GM23248 (cell line): Measurements from ENCODE around the gene CDX1. TPM values are rescaled to one million over a fixed set of nuclear protein-coding genes. Genes with fewer than 3 reads are reported as not detected.

Experiments used
- DNase-seq: peaks from one replicate; pipeline ENCODE4 v3.0.0-alpha.2; 2015
- H2AFZ ChIP-seq: fragments of 200-600 bp; sonication (generic); 2 replicates; pipeline ENCODE4 v1.6.1; 2016; ENCODE audit warnings: antibody characterized with exemption
- H3F3A ChIP-seq: fragments of 200-600 bp; sonication (generic); 2 replicates; pipeline ENCODE4 v1.6.1; 2016; ENCODE audit warnings: mild to moderate bottlenecking, antibody characterized with exemption, mixed run types; ENCODE audit not compliant: insufficient read depth
- H3K27ac ChIP-seq: fragments of 200-600 bp; sonication (generic); 2 replicates; pipeline ENCODE4 v1.5.1; 2016; ENCODE audit warnings: mild to moderate bottlenecking
- H3K27me3 ChIP-seq: fragments of 200-600 bp; sonication (generic); replicated peaks from 2 replicates; pipeline ENCODE4 v1.6.1; 2016; ENCODE audit warnings: mild to moderate bottlenecking; ENCODE audit not compliant: insufficient read depth
- H3K36me3 ChIP-seq: fragments of 200-600 bp; sonication (generic); 2 replicates; pipeline ENCODE4 v1.6.1; 2016; ENCODE audit warnings: low read depth, mild to moderate bottlenecking
- H3K4me1 ChIP-seq: fragments of 200-600 bp; sonication (generic); 2 replicates; pipeline ENCODE4 v1.6.1; 2016; ENCODE audit warnings: mild to moderate bottlenecking; ENCODE audit not compliant: insufficient read depth
- H3K4me2 ChIP-seq: fragments of 200-600 bp; sonication (generic); one replicate; pipeline ENCODE4 v1.6.1; 2016; ENCODE audit warnings: mild to moderate bottlenecking; ENCODE audit not compliant: unreplicated experiment
- H3K4me3 ChIP-seq: fragments of 200-600 bp; sonication (generic); 2 replicates; pipeline ENCODE4 v1.5.1; 2016; ENCODE audit warnings: mild to moderate bottlenecking
- H3K79me2 ChIP-seq: fragments of 200-600 bp; sonication (generic); 2 replicates; pipeline ENCODE4 v1.6.1; 2016; ENCODE audit warnings: mild to moderate bottlenecking; ENCODE audit not compliant: insufficient read depth
- H3K9ac ChIP-seq: fragments of 200-600 bp; sonication (generic); 2 replicates; pipeline ENCODE4 v1.6.1; 2016; ENCODE audit warnings: mild to moderate bottlenecking
- H3K9me2 ChIP-seq: fragments of 200-600 bp; sonication (generic); 2 replicates; pipeline ENCODE4 v1.6.1; 2016; ENCODE audit warnings: mixed run types, mild to moderate bottlenecking, moderate library complexity; ENCODE audit not compliant: insufficient read depth
- H3K9me3 ChIP-seq: fragments of 200-600 bp; sonication (generic); one replicate; pipeline ENCODE4 v1.6.1; 2017; ENCODE audit warnings: low read depth
- H4K20me1 ChIP-seq: fragments of 200-600 bp; sonication (generic); 2 replicates; pipeline ENCODE4 v1.6.0; 2016; ENCODE audit not compliant: insufficient read depth
- EZH2 ChIP-seq: fragments of 200-600 bp; sonication (generic); IDR thresholded peaks from 2 replicates; pipeline ENCODE4 v1.6.1; 2018; ENCODE audit warnings: antibody characterized with exemption, mild to moderate bottlenecking; ENCODE audit not compliant: insufficient read depth, poor library complexity, severe bottlenecking
- EZH2phosphoT487 ChIP-seq: fragments of 200-600 bp; sonication (generic); IDR thresholded peaks from 2 replicates; pipeline ENCODE4 v1.6.1; 2018; ENCODE audit warnings: antibody characterized with exemption, moderate library complexity, mild to moderate bottlenecking, low read depth; ENCODE audit not compliant: insufficient read depth
- WGBS, 2 experiments: methylation state at CpG; one replicate each; pipeline ENCODE4 v1.1.6; 2015 to 2017; ENCODE audit warnings: low lambda C conversion rate in 2 of 2, low coverage in 1 of 2; ENCODE audit errors: missing lambda C conversion rate in 2 of 2; 5-methylcytosine and 5-hydroxymethylcytosine counted together
- in situ Hi-C: fragments of 300-500 bp; cut with MboI; formaldehyde crosslinking; loops from 2 replicates; pipeline ENCODE4 v1.15.0; 2020
- polyA plus RNA-seq: library from polyadenylated mRNA; unstranded; fragments of >200 nt; fragmentation: Nextera tagmentation; extraction: Ambion mirVana; gene quantifications from 2 replicates; pipeline ENCODE4 v1.2.1, GENCODE V29; 2016
- total RNA-seq: library from RNA; depleted of rRNA; stranded (reverse); fragments of >200 nt; shearing (Covaris generic); gene quantifications from 2 replicates; pipeline ENCODE4 v1.2.3, GENCODE V29; 2014

The CDX1 gene
- total and polyA plus RNA-seq, 2 experiments from 2014 or later = not detected

DNA sequence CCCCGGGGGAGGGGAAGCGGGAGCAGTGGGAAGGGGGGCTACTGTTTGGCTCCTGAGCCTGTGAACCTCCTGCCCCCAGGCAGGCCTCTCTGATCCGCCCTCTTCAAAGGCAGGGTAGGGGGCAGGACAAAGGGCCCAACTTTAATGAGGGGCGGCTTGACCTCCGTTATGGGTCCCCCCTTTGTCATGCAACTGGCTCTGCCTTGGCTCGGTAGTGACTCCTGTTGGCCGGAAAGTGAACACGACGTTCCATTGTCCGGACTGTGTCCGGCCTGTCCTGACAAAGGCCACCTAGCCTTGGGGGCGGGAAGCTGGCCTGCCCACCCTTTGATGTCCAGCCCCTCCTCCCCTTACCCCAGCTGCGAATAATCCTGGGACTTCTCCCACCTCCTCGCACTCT lies 1.3 kb downstream of the CDX1 start:
- peaks cover 11% of the 10 kb centered on the region; the same call in 1 of the 2 replicates for H3K4me1 ChIP-seq
- no peaks in the 10 kb centered on the region for H3K9me2 ChIP-seq
- H3K27me3 ChIP-seq = peaks cover 13% of the 10 kb centered on the region
- no peaks in the 10 kb centered on the region for H4K20me1 ChIP-seq
- no peak overlapping the region for H3K27ac ChIP-seq
- 87 to 90% methylated on average over 11 to 14 of the region's 14 CpGs for WGBS, 2 experiments
- no peak overlapping the region for H3K9ac ChIP-seq
- H3K79me2 ChIP-seq = no peaks in the 10 kb centered on the region
- H3K4me2 ChIP-seq = no peak overlapping the region
- no peak for DNase-seq
- no peaks in the 10 kb centered on the region for H3F3A ChIP-seq
- H3K9me3 ChIP-seq = no peaks in the 10 kb centered on the region
- in situ Hi-C loops = no loop called here
- H3K4me3 ChIP-seq = no peak overlapping the region
- TF ChIP-seq EZH2phosphoT487 (no peak), EZH2 (no peak)
- no peak overlapping the region for H2AFZ ChIP-seq
- H3K36me3 ChIP-seq = no peaks in the 10 kb centered on the region

DNA sequence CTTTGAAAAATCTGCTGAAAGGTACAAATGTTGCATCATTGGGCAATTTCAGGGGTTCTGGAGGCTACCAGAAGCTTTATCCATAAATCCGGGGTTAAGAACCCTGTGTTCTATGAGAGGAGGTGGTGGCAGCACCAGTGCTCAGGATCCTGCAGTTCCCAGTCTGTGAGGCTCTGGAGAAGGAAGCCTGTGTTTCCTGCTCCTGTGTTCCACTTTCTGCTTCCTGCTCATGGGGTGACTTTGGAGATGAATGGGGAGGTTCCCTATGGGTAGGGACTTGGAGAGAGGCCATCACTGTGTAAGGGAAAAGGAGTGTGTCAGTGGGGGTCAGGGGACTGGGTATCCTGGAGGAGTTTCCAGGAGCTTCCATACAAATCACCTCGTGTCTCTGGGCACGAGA lies 2.3 kb downstream of the CDX1 start:
- 22 to 26% methylated on average over 3 of the region's 3 CpGs for WGBS, 2 experiments
- Histone ChIP-seq H3F3A (no peaks in the 10 kb centered on the region), H3K4me1 (0 out of 2 replicates have a peak, but pooled peaks cover 4% of the 10 kb centered on the region), H3K4me3 (no peak overlapping the region), H3K36me3 (no peaks in the 10 kb centered on the region), H3K79me2 (no peaks in the 10 kb centered on the region), H3K4me2 (no peak overlapping the region), H2AFZ (no peak overlapping the region), H3K9ac (no peak overlapping the region), H3K27ac (no peak overlapping the region), H4K20me1 (no peaks in the 10 kb centered on the region), H3K27me3 (peaks cover 13% of the 10 kb centered on the region), H3K9me3 (no peaks in the 10 kb centered on the region), H3K9me2 (no peaks in the 10 kb centered on the region)
- in situ Hi-C loops = no loop called here
- no peak for DNase-seq
- TF ChIP-seq EZH2 (no peak), EZH2phosphoT487 (no peak)

DNA sequence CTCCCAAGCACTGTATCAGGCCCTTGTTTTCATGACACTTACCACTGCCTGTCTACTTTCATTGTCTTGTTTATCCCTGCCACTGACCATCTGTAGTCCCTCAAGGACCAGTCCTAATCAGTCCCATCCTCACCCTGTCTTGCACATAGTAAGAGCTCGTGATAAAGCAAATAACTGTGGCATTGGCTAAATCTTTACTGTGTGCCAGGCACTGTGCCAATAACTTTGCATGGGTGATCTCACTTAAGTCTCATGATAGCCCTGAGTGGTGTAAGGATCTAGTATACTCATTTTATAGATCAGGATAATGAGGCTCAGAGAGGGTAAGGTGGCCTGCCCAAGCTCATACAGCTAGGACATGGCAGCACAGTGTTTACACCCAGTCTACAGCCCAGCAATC lies 5.6 kb downstream of the CDX1 start:
- H2AFZ ChIP-seq = no peak overlapping the region
- H4K20me1 ChIP-seq = no peaks in the 10 kb centered on the region
- 37 to 50% methylated on average over 1 of the region's 1 CpG for WGBS, 2 experiments
- no peak overlapping the region for H3K9ac ChIP-seq
- H3K4me2 ChIP-seq = no peak overlapping the region
- no peak overlapping the region for H3K27ac ChIP-seq
- H3K36me3 ChIP-seq = no peaks in the 10 kb centered on the region
- no peak overlapping the region for H3K4me3 ChIP-seq
- no peaks in the 10 kb centered on the region for H3K9me2 ChIP-seq
- peaks cover 13% of the 10 kb centered on the region for H3K27me3 ChIP-seq
- H3K9me3 ChIP-seq = no peaks in the 10 kb centered on the region
- no peaks in the 10 kb centered on the region for H3F3A ChIP-seq
- H3K4me1 ChIP-seq = no peaks in the 10 kb centered on the region
- H3K79me2 ChIP-seq = no peaks in the 10 kb centered on the region
- in situ Hi-C loops = no loop called here
- peak; percentile 51 for DNase-seq
- TF ChIP-seq EZH2 (no peak), EZH2phosphoT487 (no peak)

DNA sequence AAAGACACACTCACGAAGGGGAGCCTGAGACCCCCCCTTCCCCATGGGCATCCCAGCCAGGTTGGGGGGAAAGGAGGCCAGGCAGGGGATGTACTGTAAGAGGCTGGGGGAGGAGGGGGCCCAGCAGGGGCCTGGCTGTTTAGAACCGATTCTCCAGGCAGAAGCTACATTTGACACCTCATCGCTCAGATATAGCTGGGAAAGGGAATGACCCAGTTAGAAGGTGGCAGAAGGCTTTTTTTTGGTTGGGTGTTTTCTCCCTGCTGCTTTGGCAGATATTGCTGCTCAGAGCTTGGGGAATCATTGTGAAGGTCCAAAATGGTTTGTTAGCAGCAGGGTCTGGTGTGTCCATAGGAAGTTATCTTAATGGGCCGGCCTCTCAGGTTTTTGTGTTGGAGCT lies 6.0 kb downstream of the CDX1 start:
- H3K9me3 ChIP-seq = no peaks in the 10 kb centered on the region
- H2AFZ ChIP-seq = no peak overlapping the region
- no peak overlapping the region for H3K27ac ChIP-seq
- TF ChIP-seq EZH2phosphoT487 (no peak), EZH2 (no peak)
- H3K9me2 ChIP-seq = no peaks in the 10 kb centered on the region
- H3K36me3 ChIP-seq = no peaks in the 10 kb centered on the region
- no peaks in the 10 kb centered on the region for H3K79me2 ChIP-seq
- no peaks in the 10 kb centered on the region for H3K4me1 ChIP-seq
- no peak overlapping the region for H3K9ac ChIP-seq
- no peak for DNase-seq
- no peaks in the 10 kb centered on the region for H4K20me1 ChIP-seq
- in situ Hi-C loops = no loop called here
- peaks cover 13% of the 10 kb centered on the region for H3K27me3 ChIP-seq
- H3K4me2 ChIP-seq = no peak overlapping the region
- H3K4me3 ChIP-seq = no peak overlapping the region
- H3F3A ChIP-seq = no peaks in the 10 kb centered on the region
- WGBS, 2 experiments = 76 to 78% methylated on average over 4 of the region's 4 CpGs

GRCh38 chr5:150173161-150173560 lies 6.6 kb downstream of the CDX1 start:
- H3K4me1 ChIP-seq = no peaks in the 10 kb centered on the region
- WGBS, 2 experiments = 93 to 97% methylated on average over 3 of the region's 3 CpGs
- no peaks in the 10 kb centered on the region for H3K9me3 ChIP-seq
- H3K4me3 ChIP-seq = no peak overlapping the region
- H3K27ac ChIP-seq = no peak overlapping the region
- H3F3A ChIP-seq = no peaks in the 10 kb centered on the region
- no peak for TF ChIP-seq EZH2
- no peak for TF ChIP-seq EZH2phosphoT487
- H3K9me2 ChIP-seq = no peaks in the 10 kb centered on the region
- H3K79me2 ChIP-seq = no peaks in the 10 kb centered on the region
- H2AFZ ChIP-seq = no peak overlapping the region
- H3K4me2 ChIP-seq = no peak overlapping the region
- in situ Hi-C loops = no loop called here
- no peak for DNase-seq
- H3K9ac ChIP-seq = no peak overlapping the region
- H3K36me3 ChIP-seq = no peaks in the 10 kb centered on the region
- H4K20me1 ChIP-seq = no peaks in the 10 kb centered on the region
- peaks cover 13% of the 10 kb centered on the region for H3K27me3 ChIP-seq
